ENCODE results near the gene CNPY1.

The CNPY1 gene

GRCh38 chr7:155591055-155591775 lies 44.9 kb upstream of the CNPY1 start:
- no peak for TF ChIP-seq GABPA (IDR thresholded peaks at IDR 0.05; ENCODE audit: low read depth)
- TF ChIP-seq POLR2AphosphoS5 (IDR thresholded peaks at IDR 0.05; ENCODE audit: low read depth), result peak; percentile 57; the same call in 1 of the 2 replicates
- TF ChIP-seq REST (IDR thresholded peaks at IDR 0.05; ENCODE audit: insufficient replicate concordance, low read depth), result no peak
- TF ChIP-seq CTCF (IDR thresholded peaks at IDR 0.05; ENCODE audit: insufficient read depth, low read length), result no peak
- TF ChIP-seq SPI1 (IDR thresholded peaks at IDR 0.05; ENCODE audit: borderline replicate concordance, low read depth), result peak; percentile 68; the same call in 1 of the 2 replicates
- Histone ChIP-seq H3K4me3 (replicated peaks; ENCODE audit: insufficient read depth, low read length) (no peak overlapping the region), H3K27ac (replicated peaks) (peak overlapping the region; percentile 98), H3K27me3 (ENCODE audit: insufficient read depth, poor library complexity, severe bottlenecking) (no peaks in the 10 kb centered on the region)
- DNase-seq (ENCODE audit: low read depth in 1 of 2, low spot score in 1 of 2), result peak; percentile 82 to 87

- peak; percentile 99 to 100 for DNase-seq (ENCODE audit: low read depth in 1 of 2, low spot score in 1 of 2)
- peak; percentile 25 for TF ChIP-seq REST (IDR thresholded peaks at IDR 0.05; ENCODE audit: insufficient replicate concordance, low read depth)
- peak; percentile 70; the same call in 1 of the 2 replicates for TF ChIP-seq POLR2AphosphoS5 (IDR thresholded peaks at IDR 0.05; ENCODE audit: low read depth)
- TF ChIP-seq SPI1 (IDR thresholded peaks at IDR 0.05; ENCODE audit: borderline replicate concordance, low read depth), result peak; percentile 80; the same call in 1 of the 2 replicates
- TF ChIP-seq CTCF (IDR thresholded peaks at IDR 0.05; ENCODE audit: insufficient read depth, low read length), result no peak
- TF ChIP-seq GABPA (IDR thresholded peaks at IDR 0.05; ENCODE audit: low read depth), result no peak
- Histone ChIP-seq H3K27me3 (ENCODE audit: insufficient read depth, poor library complexity, severe bottlenecking) (no peaks in the 10 kb centered on the region), H3K4me3 (replicated peaks; ENCODE audit: insufficient read depth, low read length) (no peak overlapping the region), H3K27ac (replicated peaks) (peak overlapping the region; percentile 98)
These were observed 44.1 kb upstream of the CNPY1 start for GRCh38 chr7:155590215-155591018.

GRCh38 chr7:155589001-155589980 lies 42.9 kb upstream of the CNPY1 start:
- no peak overlapping the region for H3K4me3 ChIP-seq (replicated peaks; ENCODE audit: insufficient read depth, low read length)
- TF ChIP-seq CTCF (IDR thresholded peaks at IDR 0.05; ENCODE audit: insufficient read depth, low read length) (no peak), POLR2AphosphoS5 (IDR thresholded peaks at IDR 0.05; ENCODE audit: low read depth) (no peak), GABPA (IDR thresholded peaks at IDR 0.05; ENCODE audit: low read depth) (no peak), REST (IDR thresholded peaks at IDR 0.05; ENCODE audit: insufficient replicate concordance, low read depth) (no peak), SPI1 (IDR thresholded peaks at IDR 0.05; ENCODE audit: borderline replicate concordance, low read depth) (no peak)
- H3K27me3 ChIP-seq (ENCODE audit: insufficient read depth, poor library complexity, severe bottlenecking), result no peaks in the 10 kb centered on the region
- no peak for DNase-seq (ENCODE audit: low read depth in 1 of 2, low spot score in 1 of 2)
- H3K27ac ChIP-seq (replicated peaks), result peak overlapping the region; percentile 98
